Urinary bladder (tissue), 2 donors: ENCODE results near the gene RNF207. TPM values are rescaled to one million over a fixed set of nuclear protein-coding genes. Genes with fewer than 3 reads are reported as not detected.

Source experiments
- polyA plus RNA-seq: library from polyadenylated mRNA; stranded (reverse); fragments of 200-250 nt; gene quantifications from one replicate; pipeline ENCODE4 v1.2.3, GENCODE V29; 2013
- total RNA-seq: library from RNA; depleted of rRNA; stranded (reverse); fragments of >200 nt; gene quantifications from one replicate; pipeline ENCODE4 v1.2.3, GENCODE V29; 2014
- donor health status: healthy.

The RNF207 gene
- total and polyA plus RNA-seq, 2 donors, result 12.8 to 14.1 TPM

Other genes starting within 250 kb of the RNF207 start
- gene NPHP4, start 213.7 kb upstream of the RNF207 start, total RNA-seq, result 6.8 TPM
- 5.1 TPM for gene NPHP4, start 213.7 kb upstream of the RNF207 start, polyA plus RNA-seq
- 3.8 TPM for gene KCNAB2, start 160.2 kb upstream of the RNF207 start, total RNA-seq
- gene KCNAB2, start 160.2 kb upstream of the RNF207 start, polyA plus RNA-seq, result 13.0 TPM
- 0.53 TPM for gene CHD5, start 25.8 kb upstream of the RNF207 start, total RNA-seq
- gene CHD5, start 25.8 kb upstream of the RNF207 start, polyA plus RNA-seq, result 1.6 TPM
- 229 TPM for gene RPL22, start 6.5 kb upstream of the RNF207 start, total RNA-seq
- 509 TPM for gene RPL22, start 6.5 kb upstream of the RNF207 start, polyA plus RNA-seq
- 61.6 TPM for gene ICMT, start 29.8 kb downstream of the RNF207 start, total RNA-seq
- 46.3 TPM for gene ICMT, start 29.8 kb downstream of the RNF207 start, polyA plus RNA-seq
- gene HES3, start 38.1 kb downstream of the RNF207 start, total RNA-seq, result not detected
- gene HES3, start 38.1 kb downstream of the RNF207 start, polyA plus RNA-seq, result not detected
- 12.2 TPM for gene GPR153, start 55.0 kb downstream of the RNF207 start, total RNA-seq
- gene GPR153, start 55.0 kb downstream of the RNF207 start, polyA plus RNA-seq, result 12.9 TPM
- gene ACOT7, start 187.6 kb downstream of the RNF207 start, total RNA-seq, result 6.9 TPM
- 36.8 TPM for gene ACOT7, start 187.6 kb downstream of the RNF207 start, polyA plus RNA-seq
- 0.53 TPM for gene HES2, start 213.8 kb downstream of the RNF207 start, total RNA-seq
- gene HES2, start 213.8 kb downstream of the RNF207 start, polyA plus RNA-seq, result 0.03 TPM
- gene ESPN, start 218.7 kb downstream of the RNF207 start, total RNA-seq, result 0.58 TPM
- 0.53 TPM for gene ESPN, start 218.7 kb downstream of the RNF207 start, polyA plus RNA-seq